HG02588 (cell line): ENCODE measurements around the gene APBA2.

Experiments used
- ATAC-seq: cut with Tn5 transposase; IDR thresholded peaks from one replicate; pipeline ENCODE4 v1.9.1; 2021; ENCODE audit warnings: mild to moderate bottlenecking, moderate library complexity; ENCODE audit not compliant: unreplicated experiment

APBA2 gene

GRCh38 chr15:29113336-29114220 is 227.8 kb downstream of the APBA2 start:
- no peak for ATAC-seq

GRCh38 chr15:29114221-29115092 is 228.7 kb downstream of the APBA2 start:
- no peak for ATAC-seq

GRCh38 chr15:29115093-29115991 is 229.6 kb downstream of the APBA2 start:
- no peak for ATAC-seq

- ATAC-seq = no peak
These were observed 231.4 kb downstream of the APBA2 start for GRCh38 chr15:29116970-29117700.

- ATAC-seq = no peak
These were observed 232.0 kb downstream of the APBA2 start for GRCh38 chr15:29117778-29118177.

- no peak for ATAC-seq
These were observed 234.1 kb downstream of the APBA2 start for GRCh38 chr15:29119847-29120246.

- no peak for ATAC-seq
These were observed 235.0 kb downstream of the APBA2 start for GRCh38 chr15:29120593-29121368.

- ATAC-seq = no peak
These were observed 235.5 kb downstream of the APBA2 start for GRCh38 chr15:29121369-29121656.

GRCh38 chr15:29121907-29122306 is 236.1 kb downstream of the APBA2 start:
- ATAC-seq = no peak

- no peak for ATAC-seq
These were observed 236.7 kb downstream of the APBA2 start for GRCh38 chr15:29122506-29122905.

GRCh38 chr15:29123171-29123570 is 237.4 kb downstream of the APBA2 start:
- ATAC-seq = no peak

GRCh38 chr15:29123991-29124390 is 238.2 kb downstream of the APBA2 start:
- ATAC-seq = no peak

GRCh38 chr15:29124581-29125381 is 239.0 kb downstream of the APBA2 start:
- no peak for ATAC-seq

- ATAC-seq = no peak
These were observed 239.8 kb downstream of the APBA2 start for GRCh38 chr15:29125382-29126207.

- ATAC-seq = no peak
These were observed 240.4 kb downstream of the APBA2 start for GRCh38 chr15:29126208-29126536.

GRCh38 chr15:29126821-29127461 is 241.2 kb downstream of the APBA2 start:
- ATAC-seq = no peak
